HG02678 (cell line): Measurements from ENCODE around the gene RASA3.

Experiments used
- ATAC-seq: cut with Tn5 transposase; IDR thresholded peaks from one replicate; pipeline ENCODE4 v1.9.1; 2021; ENCODE audit warnings: mild to moderate bottlenecking, moderate library complexity; ENCODE audit not compliant: unreplicated experiment

The RASA3 gene

GRCh38 chr13:113976711-113977684, 155.4 kb downstream of the RASA3 start:
- ATAC-seq, result no peak

DNA sequence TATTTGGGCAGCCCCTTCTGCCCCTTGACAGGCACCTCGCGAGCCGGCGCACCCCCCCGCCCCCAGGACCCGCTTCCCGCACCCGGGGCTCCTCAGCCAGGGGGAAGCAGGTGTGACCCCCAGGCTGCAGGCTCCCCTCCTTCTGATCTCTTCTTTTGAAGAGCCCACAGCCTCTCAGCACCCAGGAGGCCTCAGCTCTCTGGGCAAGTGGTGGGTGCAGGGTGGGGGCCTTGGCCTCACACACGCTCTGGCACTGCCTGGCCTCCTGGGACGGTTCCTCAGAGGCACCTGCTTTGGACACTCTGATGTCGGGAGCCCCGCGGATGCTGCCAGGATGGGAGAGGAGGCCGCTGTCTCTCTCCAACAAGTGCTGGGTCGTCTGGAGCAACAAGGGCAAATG, 157.0 kb downstream of the RASA3 start:
- no peak for ATAC-seq

GRCh38 chr13:113974304-113975281, 157.8 kb downstream of the RASA3 start:
- ATAC-seq, result no peak

- ATAC-seq, result no peak
Measured at GRCh38 chr13:113973218-113974164, 158.9 kb downstream of the RASA3 start, which contains the start of gene C13orf46. TSS of gene C13orf46 (minus strand) at chr13:113974076. CDS start at chr13:113973997, 79 bp downstream.

DNA sequence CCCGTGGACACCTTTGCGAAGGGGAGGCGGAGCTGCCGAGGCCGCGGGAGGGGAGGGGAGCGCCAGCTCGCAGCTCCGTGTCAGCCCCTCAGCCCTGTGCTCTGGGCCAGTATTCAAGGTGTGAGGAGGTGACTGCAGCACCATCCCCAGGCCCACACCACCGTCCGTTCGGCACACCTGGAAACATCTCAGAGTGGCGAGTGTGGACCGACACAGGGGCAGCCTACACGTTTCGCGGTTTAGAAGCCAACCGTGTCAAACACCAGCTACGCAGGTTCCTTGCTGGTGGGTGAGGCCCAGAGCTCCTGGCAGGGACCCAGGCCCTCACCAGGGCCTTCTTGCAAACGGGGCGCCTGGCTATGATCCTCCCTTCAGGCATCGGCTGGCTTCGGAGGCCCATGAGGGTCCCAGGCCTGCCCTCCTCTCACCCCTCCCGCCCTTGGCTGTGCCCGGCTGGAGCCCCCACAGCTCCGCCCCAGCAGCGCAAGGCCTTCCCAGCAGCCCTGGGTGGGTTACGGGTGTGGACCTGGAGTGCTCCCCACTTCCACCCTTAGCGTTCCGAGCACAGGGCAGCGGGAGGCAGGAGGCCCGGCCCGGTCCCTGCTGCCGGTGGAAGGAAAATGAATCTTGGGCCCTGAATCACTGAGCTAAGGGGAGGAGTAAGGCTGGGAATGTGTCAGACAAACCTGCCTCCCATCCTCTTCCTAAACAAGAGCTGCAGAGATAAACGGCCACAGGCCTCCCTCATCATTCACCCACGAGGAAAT, 159.8 kb downstream of the RASA3 start:
- ATAC-seq, result no peak

DNA sequence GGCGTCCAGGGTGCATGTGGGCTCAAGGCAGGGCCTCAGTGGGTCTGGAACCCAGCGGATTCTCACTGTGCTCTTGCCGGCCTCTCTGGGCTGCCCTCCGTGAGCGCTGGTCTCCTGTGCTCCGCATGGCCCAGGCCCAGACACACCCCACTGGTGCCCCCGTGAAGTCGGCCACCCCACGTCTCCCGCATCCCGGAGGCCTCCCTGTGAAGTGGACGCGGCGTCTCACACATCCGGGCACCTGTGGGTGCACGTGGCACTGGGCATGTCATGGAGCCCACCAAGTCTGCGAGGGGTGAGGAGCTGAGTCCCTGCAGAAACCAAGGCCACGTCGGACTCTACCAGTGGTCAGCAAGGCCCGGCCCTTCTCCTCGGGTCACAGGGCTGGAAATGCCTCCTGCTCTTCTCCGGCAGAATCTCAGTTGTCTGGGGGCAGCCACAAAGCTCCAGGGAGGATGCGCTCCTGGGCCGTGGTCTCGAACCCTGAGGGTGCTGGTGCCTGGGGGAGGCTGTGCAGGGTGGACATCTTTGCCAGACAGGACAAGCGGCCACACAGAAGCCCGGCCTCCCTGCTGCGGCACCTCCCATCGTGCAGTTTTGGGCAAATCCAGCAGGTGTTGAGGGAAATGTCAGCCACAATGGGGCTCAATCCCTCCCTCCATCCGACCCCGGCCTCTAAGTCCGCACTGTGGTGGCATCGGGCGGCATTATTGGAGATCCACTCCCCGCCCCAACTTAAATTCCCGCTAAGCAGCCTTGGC, 160.8 kb downstream of the RASA3 start:
- no peak for ATAC-seq

DNA sequence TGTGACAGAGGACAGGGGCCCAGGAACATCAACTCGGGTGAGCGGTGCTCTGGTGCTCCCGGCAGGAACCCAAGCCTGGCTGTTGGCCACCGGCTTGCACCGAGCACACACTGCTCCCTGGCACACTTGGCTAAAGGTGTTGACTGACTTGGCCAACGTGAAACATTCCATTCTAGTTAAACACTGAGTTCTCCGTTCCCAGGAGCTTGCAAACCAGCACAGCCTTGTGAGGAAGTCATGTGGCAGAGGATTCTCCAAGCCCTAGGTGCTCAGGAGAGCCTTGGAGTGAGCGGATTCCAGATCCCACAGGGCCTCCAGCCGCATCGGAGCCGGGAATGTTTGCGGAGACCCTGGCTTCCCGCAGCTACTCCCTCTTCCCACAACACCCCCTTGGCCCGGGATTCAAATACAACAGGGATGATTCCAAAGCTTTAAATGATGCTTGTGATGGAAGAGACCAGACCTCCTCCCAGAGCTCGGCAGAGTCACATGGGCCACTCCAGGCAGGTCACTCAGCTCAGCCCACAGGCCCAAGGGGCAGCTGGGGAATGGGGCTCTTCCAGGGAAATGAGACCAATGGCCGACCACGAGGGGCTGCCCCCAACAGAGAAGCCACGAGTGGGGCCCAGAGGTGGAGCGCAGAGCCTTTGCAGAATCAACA, 161.5 kb downstream of the RASA3 start:
- no peak for ATAC-seq

DNA sequence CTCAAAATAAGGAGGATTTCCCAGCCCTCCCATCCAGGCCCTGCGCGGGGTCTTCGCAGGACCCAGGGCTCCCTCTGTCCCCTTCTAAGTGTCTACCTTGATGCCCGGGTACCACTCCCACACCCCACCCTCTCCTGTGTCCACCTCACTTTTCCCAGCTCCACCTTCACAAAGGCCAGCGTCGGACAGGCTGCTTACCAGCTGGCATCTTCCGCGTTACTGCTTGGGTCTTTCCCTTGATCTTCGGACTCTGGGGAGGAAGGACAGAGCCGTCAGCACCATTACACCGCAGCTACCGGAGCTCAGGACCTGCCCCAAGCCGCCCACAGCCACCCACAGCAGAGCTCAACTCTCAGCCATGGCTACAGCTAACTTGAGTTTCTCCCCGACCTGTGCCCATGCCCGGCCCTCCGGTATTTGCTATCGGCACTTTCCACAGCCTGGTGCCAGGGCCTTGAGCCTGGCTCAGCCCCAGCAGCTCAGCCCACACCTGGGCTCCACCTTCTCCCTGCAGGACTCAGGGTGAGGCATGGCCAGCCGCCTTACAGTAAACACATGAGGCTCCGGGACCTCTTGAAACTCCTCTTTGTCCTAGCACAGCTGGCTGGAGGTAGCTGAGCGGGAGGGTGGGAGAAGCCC, 162.3 kb downstream of the RASA3 start:
- no peak for ATAC-seq

DNA sequence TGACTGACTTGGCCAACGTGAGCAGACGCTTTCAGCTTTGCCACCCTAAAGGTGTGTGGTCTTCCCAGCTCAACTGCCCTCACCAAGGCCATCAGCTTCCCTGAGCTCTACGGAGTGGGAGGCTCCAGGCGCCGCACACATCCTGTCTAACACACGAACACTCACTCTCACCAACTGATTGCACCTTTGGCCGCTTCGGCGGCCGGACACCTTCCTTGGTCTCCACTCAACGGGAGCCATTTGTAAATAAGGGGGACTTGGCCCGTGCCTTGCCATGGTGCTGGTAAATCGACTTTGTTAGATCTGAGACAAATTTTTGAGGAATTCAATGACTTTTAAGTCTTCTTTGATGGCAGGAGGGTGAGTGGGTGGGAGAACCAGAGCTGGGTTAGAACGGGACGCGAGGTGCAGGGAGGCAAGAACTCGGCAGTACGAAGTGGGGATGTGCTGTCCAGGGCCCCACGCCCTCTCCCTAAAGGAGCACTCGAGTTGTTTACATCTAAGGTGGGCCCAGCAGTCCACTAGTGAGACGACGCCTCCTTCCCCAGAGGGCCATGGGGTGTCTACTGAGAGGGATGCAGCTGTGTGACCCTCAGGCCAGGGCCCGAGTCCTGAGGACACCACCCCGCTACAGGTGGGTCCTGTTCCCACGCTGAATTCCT, 163.0 kb downstream of the RASA3 start:
- ATAC-seq, result no peak

GRCh38 chr13:113968463-113969310, 163.7 kb downstream of the RASA3 start:
- ATAC-seq, result no peak

- no peak for ATAC-seq
Measured at GRCh38 chr13:113967729-113968462, 164.5 kb downstream of the RASA3 start.

DNA sequence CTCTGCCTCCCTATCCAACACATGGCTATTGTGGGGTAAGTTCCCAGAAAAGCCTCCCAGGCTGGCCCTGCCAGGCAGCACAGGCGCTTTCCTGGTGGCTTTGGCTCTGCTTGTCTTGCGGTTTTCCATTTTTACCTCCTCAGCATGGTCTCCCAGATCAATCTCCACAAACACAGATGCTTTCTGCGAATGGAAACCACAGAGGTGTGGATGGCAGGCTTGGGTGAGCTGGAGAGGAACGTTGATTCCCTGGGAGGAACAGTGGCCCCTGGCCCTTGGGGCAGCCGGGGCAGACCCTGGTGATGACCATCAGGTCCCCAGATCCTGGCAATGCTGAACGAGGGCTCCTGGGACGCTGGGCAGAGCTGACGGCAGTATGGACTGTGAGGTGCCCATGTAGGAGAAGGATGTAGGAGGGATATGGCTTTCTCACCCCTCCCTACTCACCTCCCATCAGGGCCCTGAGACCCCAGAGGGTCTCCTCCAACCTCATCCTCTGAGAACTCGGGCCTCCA, 165.2 kb downstream of the RASA3 start:
- ATAC-seq, result no peak

DNA sequence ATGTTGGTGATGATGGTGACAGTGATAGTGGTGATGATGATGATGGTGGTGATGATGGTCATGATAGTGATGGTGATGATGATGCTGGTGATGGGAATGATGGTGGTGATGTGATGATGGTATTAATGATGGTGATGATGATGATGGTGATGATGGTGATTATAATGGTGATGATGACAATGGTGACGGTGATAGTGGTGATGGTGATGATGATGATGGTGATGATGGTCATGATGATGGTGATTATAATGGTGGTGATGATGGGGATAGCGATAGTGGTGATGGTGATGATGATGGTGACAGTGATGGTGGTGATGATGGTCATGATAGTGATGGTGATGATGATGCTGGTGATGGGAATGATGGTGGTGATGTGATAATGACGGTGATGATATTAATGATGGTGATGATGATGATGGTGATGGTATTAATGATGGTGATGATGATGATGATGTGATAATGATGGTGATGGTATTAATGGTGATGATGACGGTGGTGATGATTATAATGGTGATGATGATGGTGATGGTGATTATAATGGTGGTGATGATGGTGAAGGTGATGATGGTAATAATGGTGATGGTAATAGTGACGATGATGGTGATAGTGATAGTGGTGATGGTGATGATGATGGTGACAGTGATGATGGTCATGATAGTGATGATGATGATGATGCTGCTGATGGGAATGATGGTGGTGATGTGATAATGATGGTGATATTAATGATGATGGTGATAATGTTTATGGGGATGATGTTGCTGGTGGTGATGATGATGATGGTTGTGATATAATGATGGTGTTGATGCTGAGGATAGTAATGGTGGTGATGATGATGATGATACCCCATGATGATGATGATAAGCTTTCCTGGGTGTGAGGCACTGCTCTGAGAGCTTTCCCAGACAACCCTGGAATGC, 166.2 kb downstream of the RASA3 start:
- no peak for ATAC-seq

- no peak for ATAC-seq
Measured at GRCh38 chr13:113965383-113965874, 167.0 kb downstream of the RASA3 start.
